ENCODE measurements around the gene ORC3.
A peak's percentile ranks its signal among the peaks of the same experiment; 100 is the strongest.

The ORC3 gene

GRCh38 chr6:87573307-87574024 is 16.5 kb upstream of the ORC3 start:
- no peak for TF ChIP-seq CTCF (IDR thresholded peaks at IDR 0.05; ENCODE audit: low read length, missing control alignments)
- no peak overlapping the region for H3K4me3 ChIP-seq (replicated peaks; ENCODE audit: low read depth, low read length)
- no peak for DNase-seq (ENCODE audit: low read depth)

- DNase-seq (ENCODE audit: low read depth): no peak
- no peak for TF ChIP-seq CTCF (IDR thresholded peaks at IDR 0.05; ENCODE audit: low read length, missing control alignments)
- no peak overlapping the region for H3K4me3 ChIP-seq (replicated peaks; ENCODE audit: low read depth, low read length)
Observed at GRCh38 chr6:87574237-87574804, 15.6 kb upstream of the ORC3 start.

- no peak for TF ChIP-seq CTCF (IDR thresholded peaks at IDR 0.05; ENCODE audit: low read length, missing control alignments)
- no peak overlapping the region for H3K4me3 ChIP-seq (replicated peaks; ENCODE audit: low read depth, low read length)
- DNase-seq (ENCODE audit: low read depth): no peak
Observed at GRCh38 chr6:87575423-87575822, 14.5 kb upstream of the ORC3 start.

GRCh38 chr6:87583822-87584221 is 6.1 kb upstream of the ORC3 start:
- no peak for TF ChIP-seq CTCF (IDR thresholded peaks at IDR 0.05; ENCODE audit: low read length, missing control alignments)
- no peak for DNase-seq (ENCODE audit: low read depth)

GRCh38 chr6:87586371-87587077 is 3.4 kb upstream of the ORC3 start:
- H3K4me3 ChIP-seq (replicated peaks; ENCODE audit: low read depth, low read length): no peak overlapping the region
- no peak for DNase-seq (ENCODE audit: low read depth)

More at GRCh38 chr6:87583822-87584221, 6.1 kb upstream of the ORC3 start:
- H3K4me3 ChIP-seq (replicated peaks; ENCODE audit: low read depth, low read length): no peak overlapping the region

GRCh38 chr6:87588756-87589407 is 1.1 kb upstream of the ORC3 start:
- H3K4me3 ChIP-seq (replicated peaks; ENCODE audit: low read depth, low read length): peak overlapping the region; percentile 85
- TF ChIP-seq CTCF (IDR thresholded peaks at IDR 0.05; ENCODE audit: low read length, missing control alignments): no peak
- DNase-seq (ENCODE audit: low read depth): no peak

More at GRCh38 chr6:87586371-87587077, 3.4 kb upstream of the ORC3 start:
- no peak for TF ChIP-seq CTCF (IDR thresholded peaks at IDR 0.05; ENCODE audit: low read length, missing control alignments)
